Endodermal cell (in vitro differentiated cells): ENCODE measurements around the gene CAPN11. TPM values are rescaled to one million over a fixed set of nuclear protein-coding genes. Genes with fewer than 3 reads are reported as not detected.

Experiments used
- DNase-seq: peaks from one replicate; pipeline ENCODE4 v3.0.0-alpha.2; 2017
- H3K27ac ChIP-seq: 2 replicates; pipeline ENCODE4 v1.5.1; 2013; ENCODE audit warnings: mild to moderate bottlenecking, low read depth, low read length, moderate library complexity
- H3K27me3 ChIP-seq: 2 replicates; pipeline ENCODE4 v1.6.1; 2013; ENCODE audit warnings: mild to moderate bottlenecking, low read length, moderate library complexity; ENCODE audit not compliant: insufficient read depth, control insufficient read depth, poor library complexity, severe bottlenecking
- H3K36me3 ChIP-seq: 2 replicates; pipeline ENCODE4 v1.7.0; 2013; ENCODE audit warnings: mild to moderate bottlenecking, low read length, moderate library complexity; ENCODE audit not compliant: control insufficient read depth, insufficient read depth
- H3K4me1 ChIP-seq: one replicate; pipeline ENCODE4 v1.7.0; 2013; ENCODE audit warnings: low read length; ENCODE audit not compliant: control insufficient read depth, insufficient read depth
- H3K4me3 ChIP-seq: 2 replicates; pipeline ENCODE4 v1.5.1; 2013; ENCODE audit warnings: mild to moderate bottlenecking, low read length, moderate library complexity
- H3K9ac ChIP-seq: 2 replicates; pipeline ENCODE4 v1.6.1; 2013; ENCODE audit warnings: mild to moderate bottlenecking, low read length, moderate library complexity; ENCODE audit not compliant: poor library complexity, severe bottlenecking; ENCODE audit errors: extremely low read depth
- H3K9me3 ChIP-seq: 2 replicates; pipeline ENCODE4 v1.6.1; 2013; ENCODE audit warnings: mild to moderate bottlenecking, low read length, moderate library complexity; ENCODE audit not compliant: control insufficient read depth
- H3K27ac Mint-ChIP-seq: 2 replicates; pipeline ENCODE4 v1.8.0; 2020; ENCODE audit warnings: mixed read lengths
- H3K27me3 Mint-ChIP-seq: 2 replicates; pipeline ENCODE4 v1.8.0; 2021; ENCODE audit warnings: mild to moderate bottlenecking, mixed read lengths; ENCODE audit not compliant: insufficient read depth
- H3K36me3 Mint-ChIP-seq: 2 replicates; pipeline ENCODE4 v1.8.0; 2020; ENCODE audit warnings: low read depth, mixed read lengths
- H3K4me1 Mint-ChIP-seq: 2 replicates; pipeline ENCODE4 v1.8.0; 2020; ENCODE audit warnings: mixed read lengths
- H3K4me3 Mint-ChIP-seq: 2 replicates; pipeline ENCODE4 v1.8.0; 2020; ENCODE audit warnings: mild to moderate bottlenecking, moderate library complexity, mixed read lengths
- H3K9me3 Mint-ChIP-seq: 2 replicates; pipeline ENCODE4 v1.8.0; 2020; ENCODE audit warnings: mild to moderate bottlenecking, mixed read lengths
- CTCF ChIP-seq: fragments of 200-600 bp; sonication (generic); conservative IDR thresholded peaks from 2 replicates; pipeline ENCODE4 v1.5.0; 2021; ENCODE audit warnings: antibody characterized with exemption, mild to moderate bottlenecking
- WGBS, 2 experiments: methylation state at CpG; one replicate each; pipeline versions ENCODE4 v1.1.5 to v1.1.7; 2013; ENCODE audit warnings: missing lambda C conversion rate in 2 of 2, mixed read lengths in 1 of 2; ENCODE audit not compliant: insufficient coverage in 1 of 2, insufficient read length in 1 of 2; 5-methylcytosine and 5-hydroxymethylcytosine counted together
- total RNA-seq, 2 donors: library from RNA; stranded (reverse); fragmentation: NEBNext Ultra II Directional in 1 of 2; extraction: Animal tissue kit (Norgen Biotek cat#: 25700) in 1 of 2; gene quantifications; 2 replicates in 1 of 2; 3 replicates in 1 of 2; pipeline ENCODE4 v1.2.1, GENCODE V29; 2021

CAPN11 gene
- total RNA-seq, 2 donors from 2014 or later: 0.53 to 1.2 TPM

DNA sequence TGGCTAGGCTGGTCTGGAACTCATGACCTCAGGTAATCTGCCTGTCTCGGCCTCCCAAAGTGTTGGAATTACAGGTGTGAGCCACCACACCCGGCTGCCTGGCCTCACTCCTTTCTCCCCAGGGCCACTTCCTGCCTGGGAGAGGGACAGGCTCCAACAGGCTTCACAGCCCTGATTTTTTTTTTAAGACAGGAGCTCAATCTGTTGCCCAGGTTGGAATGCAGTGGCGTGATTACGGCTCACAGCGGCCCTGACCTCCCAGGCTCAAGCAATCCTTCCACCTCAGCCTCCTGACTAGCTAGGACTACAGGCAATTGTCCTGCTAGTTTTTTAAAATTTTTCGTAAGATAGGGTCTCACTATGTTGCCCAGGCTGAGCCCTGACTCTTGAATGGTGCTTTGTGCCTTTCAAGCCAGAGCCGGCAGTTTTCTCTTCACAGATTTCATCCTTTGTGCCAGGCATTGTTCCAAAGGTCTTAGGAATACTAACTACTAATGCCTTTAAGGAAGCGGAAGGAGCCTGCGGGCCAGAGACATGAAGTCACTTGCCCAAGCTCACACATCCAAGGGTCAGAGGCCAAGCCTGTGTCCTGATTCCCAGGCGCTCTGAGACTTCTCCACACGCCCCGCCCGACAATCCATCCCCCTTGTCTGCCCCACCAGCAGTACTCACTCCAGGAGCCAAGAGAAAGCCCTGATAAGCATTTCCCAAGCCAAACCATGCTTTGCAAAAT is 19.2 kb downstream of the CAPN11 start:
- DNase-seq: no peak
- H3K9ac ChIP-seq: no peak overlapping the region
- no peaks in the 10 kb centered on the region for H3K9me3 ChIP-seq
- TF ChIP-seq CTCF: no peak
- Mint-ChIP-seq H3K9me3 (no peaks in the 10 kb centered on the region), H3K27me3 (no peaks in the 10 kb centered on the region), H3K27ac (peak overlapping the region; percentile 64), H3K36me3 (no peaks in the 10 kb centered on the region), H3K4me1 (peaks cover 11% of the 10 kb centered on the region), H3K4me3 (no peak overlapping the region)
- no peak overlapping the region for H3K27ac ChIP-seq
- no peak overlapping the region for H3K4me3 ChIP-seq
- no peaks in the 10 kb centered on the region for H3K36me3 ChIP-seq
- WGBS, 2 experiments: 85 to 91% methylated on average over 9 to 13 of the region's 13 CpGs
- H3K27me3 ChIP-seq: no peaks in the 10 kb centered on the region
- H3K4me1 ChIP-seq: peaks cover 2% of the 10 kb centered on the region

DNA sequence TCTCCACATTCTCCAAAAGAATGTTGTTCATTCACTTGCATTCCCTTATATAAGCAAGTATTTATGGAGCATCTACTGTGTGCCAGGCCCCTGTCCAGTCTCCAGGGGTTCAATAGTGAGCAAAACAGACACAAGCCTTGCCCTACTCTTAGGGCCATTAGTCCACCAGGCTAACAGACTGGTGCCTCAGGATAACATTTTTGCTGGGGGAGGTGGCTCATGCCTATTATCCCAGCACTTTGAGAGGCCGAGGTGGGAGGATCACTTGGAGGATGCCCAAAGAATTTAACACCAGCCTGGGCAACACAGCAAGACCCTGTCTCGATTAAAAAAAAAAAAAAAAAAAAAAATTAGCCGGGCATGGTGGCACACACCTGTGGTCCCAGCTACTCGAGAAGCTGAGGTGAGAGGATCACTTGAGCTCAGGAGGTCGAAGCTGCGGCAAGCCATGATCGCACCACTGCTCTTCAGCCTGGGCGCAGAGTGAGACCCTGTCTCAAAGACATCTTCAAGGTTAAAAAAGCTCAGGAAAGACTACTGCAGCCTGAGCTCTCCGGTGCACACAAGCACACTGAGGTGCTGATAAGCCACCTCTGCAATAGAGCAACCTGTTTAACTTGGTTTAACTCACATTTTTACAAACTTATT is 19.9 kb downstream of the CAPN11 start:
- Mint-ChIP-seq H3K4me1 (peaks cover 17% of the 10 kb centered on the region), H3K27ac (peak overlapping the region; percentile 64), H3K9me3 (no peaks in the 10 kb centered on the region), H3K27me3 (no peaks in the 10 kb centered on the region), H3K4me3 (no peak overlapping the region), H3K36me3 (no peaks in the 10 kb centered on the region)
- WGBS, 2 experiments: 93% methylated on average over 5 to 9 of the region's 9 CpGs
- H3K9me3 ChIP-seq: no peaks in the 10 kb centered on the region
- no peaks in the 10 kb centered on the region for H3K36me3 ChIP-seq
- H3K27me3 ChIP-seq: no peaks in the 10 kb centered on the region
- no peak for DNase-seq
- H3K27ac ChIP-seq: no peak overlapping the region
- peaks cover 2% of the 10 kb centered on the region for H3K4me1 ChIP-seq
- TF ChIP-seq CTCF: no peak
- H3K9ac ChIP-seq: no peak overlapping the region
- no peak overlapping the region for H3K4me3 ChIP-seq

- Mint-ChIP-seq H3K27ac (peak overlapping the region; percentile 32), H3K27me3 (no peaks in the 10 kb centered on the region)
These were observed 20.5 kb downstream of the CAPN11 start for GRCh38 chr6:44179072-44179536.

More at GRCh38 chr6:44179072-44179536, 20.5 kb downstream of the CAPN11 start:
- no peaks in the 10 kb centered on the region for H3K36me3 ChIP-seq
- no peak overlapping the region for H3K4me3 Mint-ChIP-seq
- TF ChIP-seq CTCF: no peak
- no peak overlapping the region for H3K4me3 ChIP-seq
- H3K4me1 ChIP-seq: peaks cover 2% of the 10 kb centered on the region
- H3K9ac ChIP-seq: no peak overlapping the region
- H3K36me3 Mint-ChIP-seq: no peaks in the 10 kb centered on the region
- peaks cover 20% of the 10 kb centered on the region for H3K4me1 Mint-ChIP-seq
- WGBS, 2 experiments: 88 to 89% methylated on average over 4 of the region's 4 CpGs
- no peaks in the 10 kb centered on the region for H3K9me3 Mint-ChIP-seq
- H3K9me3 ChIP-seq: no peaks in the 10 kb centered on the region
- H3K27ac ChIP-seq: no peak overlapping the region
- no peaks in the 10 kb centered on the region for H3K27me3 ChIP-seq
- no peak for DNase-seq
